Kidney (tissue), 14 donors: ENCODE results near the gene OBP2B. TPM values are rescaled to one million over a fixed set of nuclear protein-coding genes. Genes with fewer than 3 reads are reported as not detected.

ENCODE experiments used
- DNase-seq, 5 donors: peaks; one replicate each; pipeline ENCODE4 v3.0.0-alpha.2; 2013 to 2020
- FAIRE-seq: peaks from 2 replicates; lab custom pipeline; 2012; peaks lifted over from hg19 to GRCh38; lab: Jason Lieb, UNC
- H3K27ac ChIP-seq, 2 donors: one replicate each; pipeline ENCODE4 v1.7.0; 2013; ENCODE audit warnings: low read depth in 2 of 2, low read length in 2 of 2, inconsistent platforms in 1 of 2
- H3K27me3 ChIP-seq: one replicate; pipeline ENCODE4 v1.7.1; 2013; ENCODE audit warnings: low read length, inconsistent platforms; ENCODE audit not compliant: control insufficient read depth, insufficient read depth
- H3K36me3 ChIP-seq, 3 donors: one replicate each; pipeline versions ENCODE4 v1.7.0 to v1.7.1; 2013; ENCODE audit warnings: low read length in 3 of 3, control low read depth in 1 of 3, inconsistent platforms in 1 of 3; ENCODE audit not compliant: insufficient read depth in 3 of 3, control insufficient read depth in 2 of 3
- H3K4me1 ChIP-seq, 3 donors: one replicate each; pipeline versions ENCODE4 v1.7.0 to v1.7.1; 2013; ENCODE audit warnings: low read length in 3 of 3, inconsistent platforms in 1 of 3, low read depth in 1 of 3; ENCODE audit not compliant: control insufficient read depth in 2 of 3, insufficient read depth in 2 of 3
- H3K4me3 ChIP-seq, 3 donors: one replicate each; pipeline versions ENCODE4 v1.7.0 to v1.8.1; 2013; ENCODE audit warnings: low read length in 3 of 3, control low read depth in 1 of 3, inconsistent platforms in 1 of 3
- H3K9ac ChIP-seq, 3 donors: one replicate each; pipeline versions ENCODE4 v1.7.0 to v1.7.1; 2013; ENCODE audit warnings: low read length in 3 of 3, control low read depth in 1 of 3, inconsistent platforms in 1 of 3
- H3K9me3 ChIP-seq, 3 donors: one replicate each; pipeline versions ENCODE4 v1.7.0 to v1.7.1; 2013; ENCODE audit warnings: low read length in 3 of 3, control low read depth in 1 of 3, inconsistent platforms in 1 of 3; ENCODE audit not compliant: control insufficient read depth in 2 of 3, insufficient read depth in 1 of 3
- CTCF ChIP-seq: IDR thresholded peaks from 3 replicates; pipeline ENCODE4 v1.5.1; 2012; ENCODE audit warnings: mild to moderate bottlenecking, moderate library complexity, borderline replicate concordance; ENCODE audit not compliant: insufficient read depth; ENCODE audit errors: extremely low read depth
- intact Hi-C: fragments of 100-400 bp; cut with DNase I; formaldehyde crosslinking; loops from one replicate; pipeline ENCODE4 v1.11.1; 2022
- polyA plus RNA-seq: library from polyadenylated mRNA; stranded (reverse); fragments of 350-450 nt; fragmentation: Illumina TruSeq; extraction: RNeasy Lipid Tissue Mini Kit (QIAGEN cat#74804); gene quantifications from one replicate; pipeline ENCODE4 v1.2.3, GENCODE V29; 2014; ENCODE audit warnings: low read depth, low replicate concordance; ENCODE audit not compliant: insufficient read depth
- total RNA-seq: library from RNA; stranded (reverse); fragmentation: NEBNext Ultra II Directional; extraction: Animal tissue kit (Norgen Biotek cat#: 25700); gene quantifications from one replicate; pipeline ENCODE4 v1.2.1, GENCODE V29; 2021
- donor health status: control.
- donor health status: control.
- donor health status: control.
- donor health status: control.
- donor health status: control.
- donor health status: DM: yes; HTN: yes; CAD: no.
- donor health status: Normal renal cell carcinoma (clear cell type).

The OBP2B gene
- total and polyA plus RNA-seq, 2 donors from 2014 or later: not detected

- no peak for TF ChIP-seq CTCF
- intact Hi-C loops: no loop called here
- FAIRE-seq: no peak
- H3K27ac ChIP-seq: no peak overlapping the region
- no peaks in the 10 kb centered on the region for H3K9me3 ChIP-seq
- H3K9ac ChIP-seq: no peak overlapping the region
- H3K4me1 ChIP-seq: peaks cover 0 to 6% (median 0%) of the 10 kb centered on the region in 3 donors
- H3K36me3 ChIP-seq: no peaks in the 10 kb centered on the region
- no peak for DNase-seq
- H3K4me3 ChIP-seq: no peak overlapping the region
- no peaks in the 10 kb centered on the region for H3K27me3 ChIP-seq
Measured at GRCh38 chr9:133166392-133166791, 42.7 kb downstream of the OBP2B start.

GRCh38 chr9:133165452-133165730 is 43.7 kb downstream of the OBP2B start:
- intact Hi-C loops: no loop called here
- no peak overlapping the region for H3K4me3 ChIP-seq
- H3K9me3 ChIP-seq: no peaks in the 10 kb centered on the region
- H3K27me3 ChIP-seq: no peaks in the 10 kb centered on the region
- no peak for DNase-seq
- H3K9ac ChIP-seq: no peak overlapping the region
- H3K4me1 ChIP-seq: peaks cover 0 to 6% (median 0%) of the 10 kb centered on the region in 3 donors
- TF ChIP-seq CTCF: no peak
- FAIRE-seq: no peak
- H3K27ac ChIP-seq: no peak overlapping the region
- H3K36me3 ChIP-seq: no peaks in the 10 kb centered on the region

- Histone ChIP-seq H3K27me3 (no peaks in the 10 kb centered on the region), H3K9ac (peak overlapping the region in 1 of 3 donors; percentile 46), H3K4me3 (peak overlapping the region in 1 of 3 donors; percentile 58), H3K36me3 (no peaks in the 10 kb centered on the region), H3K4me1 (peaks cover 0 to 6% (median 0%) of the 10 kb centered on the region in 3 donors), H3K9me3 (no peaks in the 10 kb centered on the region), H3K27ac (no peak overlapping the region)
- intact Hi-C loops: no loop called here
- FAIRE-seq (no peak), DNase-seq (no peak)
- TF ChIP-seq CTCF: no peak
Measured at GRCh38 chr9:133164191-133164590, 44.9 kb downstream of the OBP2B start.

- Histone ChIP-seq H3K4me3 (peak within 1 kb of the TSS in 1 of 3 donors; percentile 58), H3K27me3 (no peaks in the 10 kb centered on the region), H3K27ac (peak within 1 kb of the TSS; percentile 28 to 32), H3K36me3 (no peaks in the 10 kb centered on the region), H3K4me1 (peaks cover 0 to 6% (median 0%) of the 10 kb centered on the region in 3 donors), H3K9me3 (no peaks in the 10 kb centered on the region), H3K9ac (peak within 1 kb of the TSS in 2 of 3 donors; percentile 38 to 46)
- FAIRE-seq (no peak), DNase-seq (peak; percentile 24 to 89 (median 49))
- no peak for TF ChIP-seq CTCF
- intact Hi-C loops: no loop called here
Measured at GRCh38 chr9:133163504-133164172, 45.4 kb downstream of the OBP2B start, which contains the start of gene GBGT1. GBGT1 (minus strand) TSS chr9:133163914; CDS start chr9:133162412, 1,502 bp downstream.
